HEK293 (cell line): ENCODE measurements around the gene DIRAS1.

Experiments
- CTCF ChIA-PET: fragments of 350-600 bp; formaldehyde crosslinking; extraction: SDS; loops from one replicate; lab custom pipeline; 2021; ENCODE audit warnings: antibody characterized with exemption; lab: Yijun Ruan, JAX
- POLR2A ChIA-PET: fragments of 300-600 bp; formaldehyde crosslinking; extraction: SDS; loops from one replicate; lab custom pipeline; 2020; ENCODE audit warnings: antibody characterized with exemption, inconsistent platforms; lab: Yijun Ruan, JAX
- H3K27ac ChIP-seq: fragments of 200-500 bp; sonication (Bioruptor generic); 2 replicates; pipeline ENCODE4 v1.5.1; 2014; ENCODE audit warnings: low read depth, low read length, control low read depth, inconsistent platforms; ENCODE audit errors: extremely low read depth
- H3K36me3 ChIP-seq, 2 experiments: fragments of 200-500 bp in 1 of 2; sonication (Bioruptor generic) in 1 of 2; 1 replicate in 1 of 2; 2 replicates in 1 of 2; pipeline ENCODE4 v1.5.1; 2014 to 2017; ENCODE audit warnings: inconsistent platforms in 2 of 2, low read length in 2 of 2; ENCODE audit not compliant: control insufficient read depth in 2 of 2, insufficient read depth in 1 of 2
- H3K4me1 ChIP-seq: fragments of 200-500 bp; sonication (Bioruptor generic); 2 replicates; pipeline ENCODE4 v1.5.1; 2014; ENCODE audit warnings: mild to moderate bottlenecking, low read length, inconsistent platforms; ENCODE audit not compliant: control insufficient read depth, insufficient read depth
- H3K4me3 ChIP-seq: 2 replicates; pipeline ENCODE4 v1.5.1; 2011; ENCODE audit warnings: low read depth, mild to moderate bottlenecking, control low read depth, low read length, moderate library complexity
- H3K9me3 ChIP-seq: fragments of 200-500 bp; sonication (Bioruptor generic); 2 replicates; pipeline ENCODE4 v1.5.1; 2014; ENCODE audit warnings: low read depth, low read length, inconsistent platforms; ENCODE audit not compliant: control insufficient read depth, insufficient read depth
- BCL11A ChIP-seq: fragments of 450-650 bp; formaldehyde crosslinking; IDR thresholded peaks from 2 replicates; pipeline ENCODE4 v1.5.1; 2016; ENCODE audit warnings: low read depth, missing biosample characterization, missing genetic modification characterization
- KLF1 ChIP-seq: fragments of 450-650 bp; formaldehyde crosslinking; IDR thresholded peaks from 2 replicates; pipeline ENCODE4 v1.5.1; 2016; ENCODE audit warnings: missing biosample characterization, missing genetic modification characterization
- KLF16 ChIP-seq: fragments of 450-650 bp; formaldehyde crosslinking; IDR thresholded peaks from 2 replicates; pipeline ENCODE4 v1.5.1; 2017; ENCODE audit warnings: missing biosample characterization, missing genetic modification characterization
- KLF9 ChIP-seq: fragments of 450-650 bp; formaldehyde crosslinking; IDR thresholded peaks from 2 replicates; pipeline ENCODE4 v1.5.1; 2016; ENCODE audit warnings: missing biosample characterization, missing genetic modification characterization, low read depth
- ZBTB10 ChIP-seq: fragments of 450-650 bp; formaldehyde crosslinking; IDR thresholded peaks from 2 replicates; pipeline ENCODE4 v1.5.1; 2016; ENCODE audit warnings: missing biosample characterization, missing genetic modification characterization
- ZNF133 ChIP-seq: fragments of 450-650 bp; formaldehyde crosslinking; IDR thresholded peaks from 2 replicates; pipeline ENCODE4 v1.5.1; 2016; ENCODE audit warnings: missing biosample characterization, missing genetic modification characterization
- ZNF138 ChIP-seq: fragments of 450-650 bp; formaldehyde crosslinking; IDR thresholded peaks from 2 replicates; pipeline ENCODE4 v1.5.1; 2016; ENCODE audit warnings: missing biosample characterization, missing genetic modification characterization, borderline replicate concordance
- ZNF140 ChIP-seq: fragments of 450-650 bp; formaldehyde crosslinking; IDR thresholded peaks from 2 replicates; pipeline ENCODE4 v1.5.1; 2016; ENCODE audit warnings: missing biosample characterization, missing genetic modification characterization
- ZNF157 ChIP-seq: fragments of 450-650 bp; formaldehyde crosslinking; IDR thresholded peaks from 2 replicates; pipeline ENCODE4 v1.5.1; 2016; ENCODE audit warnings: missing biosample characterization, missing genetic modification characterization
- ZNF223 ChIP-seq: fragments of 450-650 bp; formaldehyde crosslinking; IDR thresholded peaks from 2 replicates; pipeline ENCODE4 v1.5.1; 2016; ENCODE audit warnings: missing biosample characterization, missing genetic modification characterization
- ZNF266 ChIP-seq: fragments of 450-650 bp; formaldehyde crosslinking; IDR thresholded peaks from 2 replicates; pipeline ENCODE4 v1.5.1; 2016; ENCODE audit warnings: missing biosample characterization, missing genetic modification characterization, low read depth
- ZNF37A ChIP-seq: fragments of 450-650 bp; IDR thresholded peaks from 2 replicates; pipeline ENCODE4 v1.5.1; 2018; ENCODE audit warnings: missing biosample characterization, missing genetic modification characterization
- ZNF670 ChIP-seq: fragments of 450-650 bp; formaldehyde crosslinking; IDR thresholded peaks from 2 replicates; pipeline ENCODE4 v1.5.1; 2016; ENCODE audit warnings: missing biosample characterization, missing genetic modification characterization, low read depth
- ZNF692 ChIP-seq: fragments of 450-650 bp; formaldehyde crosslinking; IDR thresholded peaks from 2 replicates; pipeline ENCODE4 v1.5.1; 2016; ENCODE audit warnings: missing biosample characterization, missing genetic modification characterization
- ZNF791 ChIP-seq: fragments of 450-650 bp; formaldehyde crosslinking; IDR thresholded peaks from 2 replicates; pipeline ENCODE4 v1.5.1; 2016; ENCODE audit warnings: missing biosample characterization, missing genetic modification characterization
- TF ChIP-seq, protein P1 (sequence below): fragments of 450-650 bp; formaldehyde crosslinking; IDR thresholded peaks from 2 replicates; pipeline ENCODE4 v1.5.1; 2016; ENCODE audit warnings: missing biosample characterization, missing genetic modification characterization
- TF ChIP-seq, protein P2 (sequence below): fragments of 450-650 bp; formaldehyde crosslinking; IDR thresholded peaks from 2 replicates; pipeline ENCODE4 v1.5.1; 2017; ENCODE audit warnings: missing biosample characterization, missing genetic modification characterization
- TF ChIP-seq, protein P3 (sequence below): fragments of 450-650 bp; formaldehyde crosslinking; conservative IDR thresholded peaks from 2 replicates; pipeline ENCODE4 v1.5.1; 2016; ENCODE audit warnings: low read depth, missing biosample characterization, missing genetic modification characterization

Gene DIRAS1

GRCh38 chr19:2690856-2691255 is 30.3 kb downstream of the DIRAS1 start:
- Histone ChIP-seq H3K27ac (no peak overlapping the region), H3K4me1 (no peaks in the 10 kb centered on the region), H3K9me3 (no peaks in the 10 kb centered on the region), H3K4me3 (no peak overlapping the region), H3K36me3 (no peaks in the 10 kb centered on the region)
- ChIA-PET POLR2A (no interaction called here), CTCF (no interaction called here)
- TF ChIP-seq ZNF791 (tag by site-specific recombination) (no peak), ZNF223 (tag by site-specific recombination) (no peak), ZNF692 (no peak), ZNF266 (tag by site-specific recombination) (no peak), ZNF157 (no peak), ZNF133 (tag by site-specific recombination) (no peak), ZNF140 (tag by site-specific recombination) (no peak), KLF1 (tag by site-specific recombination) (no peak), KLF9 (tag by site-specific recombination) (no peak), KLF16 (no peak), BCL11A (tag by site-specific recombination) (no peak), ZBTB10 (tag by site-specific recombination) (no peak), ZNF138 (no peak), ZNF37A (tag by site-specific recombination) (no peak), ZNF670 (tag by site-specific recombination) (no peak)
- TF ChIP-seq, protein P1, sequence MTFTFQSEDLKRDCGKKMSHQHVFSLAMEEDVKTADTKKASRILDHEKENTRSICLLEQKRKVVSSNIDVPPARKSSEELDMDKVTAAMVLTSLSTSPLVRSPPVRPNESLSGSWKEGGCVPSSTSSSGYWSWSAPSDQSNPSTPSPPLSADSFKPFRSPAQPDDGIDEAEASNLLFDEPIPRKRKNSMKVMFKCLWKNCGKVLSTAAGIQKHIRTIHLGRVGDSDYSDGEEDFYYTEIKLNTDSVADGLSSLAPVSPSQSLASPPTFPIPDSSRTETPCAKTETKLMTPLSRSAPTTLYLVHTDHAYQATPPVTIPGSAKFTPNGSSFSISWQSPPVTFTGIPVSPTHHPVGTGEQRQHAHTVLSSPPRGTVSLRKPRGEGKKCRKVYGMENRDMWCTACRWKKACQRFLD (tag by site-specific recombination) = no peak
- TF ChIP-seq, protein P2, sequence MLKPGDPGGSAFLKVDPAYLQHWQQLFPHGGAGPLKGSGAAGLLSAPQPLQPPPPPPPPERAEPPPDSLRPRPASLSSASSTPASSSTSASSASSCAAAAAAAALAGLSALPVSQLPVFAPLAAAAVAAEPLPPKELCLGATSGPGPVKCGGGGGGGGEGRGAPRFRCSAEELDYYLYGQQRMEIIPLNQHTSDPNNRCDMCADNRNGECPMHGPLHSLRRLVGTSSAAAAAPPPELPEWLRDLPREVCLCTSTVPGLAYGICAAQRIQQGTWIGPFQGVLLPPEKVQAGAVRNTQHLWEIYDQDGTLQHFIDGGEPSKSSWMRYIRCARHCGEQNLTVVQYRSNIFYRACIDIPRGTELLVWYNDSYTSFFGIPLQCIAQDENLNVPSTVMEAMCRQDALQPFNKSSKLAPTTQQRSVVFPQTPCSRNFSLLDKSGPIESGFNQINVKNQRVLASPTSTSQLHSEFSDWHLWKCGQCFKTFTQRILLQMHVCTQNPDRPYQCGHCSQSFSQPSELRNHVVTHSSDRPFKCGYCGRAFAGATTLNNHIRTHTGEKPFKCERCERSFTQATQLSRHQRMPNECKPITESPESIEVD = no peak
- TF ChIP-seq, protein P3, sequence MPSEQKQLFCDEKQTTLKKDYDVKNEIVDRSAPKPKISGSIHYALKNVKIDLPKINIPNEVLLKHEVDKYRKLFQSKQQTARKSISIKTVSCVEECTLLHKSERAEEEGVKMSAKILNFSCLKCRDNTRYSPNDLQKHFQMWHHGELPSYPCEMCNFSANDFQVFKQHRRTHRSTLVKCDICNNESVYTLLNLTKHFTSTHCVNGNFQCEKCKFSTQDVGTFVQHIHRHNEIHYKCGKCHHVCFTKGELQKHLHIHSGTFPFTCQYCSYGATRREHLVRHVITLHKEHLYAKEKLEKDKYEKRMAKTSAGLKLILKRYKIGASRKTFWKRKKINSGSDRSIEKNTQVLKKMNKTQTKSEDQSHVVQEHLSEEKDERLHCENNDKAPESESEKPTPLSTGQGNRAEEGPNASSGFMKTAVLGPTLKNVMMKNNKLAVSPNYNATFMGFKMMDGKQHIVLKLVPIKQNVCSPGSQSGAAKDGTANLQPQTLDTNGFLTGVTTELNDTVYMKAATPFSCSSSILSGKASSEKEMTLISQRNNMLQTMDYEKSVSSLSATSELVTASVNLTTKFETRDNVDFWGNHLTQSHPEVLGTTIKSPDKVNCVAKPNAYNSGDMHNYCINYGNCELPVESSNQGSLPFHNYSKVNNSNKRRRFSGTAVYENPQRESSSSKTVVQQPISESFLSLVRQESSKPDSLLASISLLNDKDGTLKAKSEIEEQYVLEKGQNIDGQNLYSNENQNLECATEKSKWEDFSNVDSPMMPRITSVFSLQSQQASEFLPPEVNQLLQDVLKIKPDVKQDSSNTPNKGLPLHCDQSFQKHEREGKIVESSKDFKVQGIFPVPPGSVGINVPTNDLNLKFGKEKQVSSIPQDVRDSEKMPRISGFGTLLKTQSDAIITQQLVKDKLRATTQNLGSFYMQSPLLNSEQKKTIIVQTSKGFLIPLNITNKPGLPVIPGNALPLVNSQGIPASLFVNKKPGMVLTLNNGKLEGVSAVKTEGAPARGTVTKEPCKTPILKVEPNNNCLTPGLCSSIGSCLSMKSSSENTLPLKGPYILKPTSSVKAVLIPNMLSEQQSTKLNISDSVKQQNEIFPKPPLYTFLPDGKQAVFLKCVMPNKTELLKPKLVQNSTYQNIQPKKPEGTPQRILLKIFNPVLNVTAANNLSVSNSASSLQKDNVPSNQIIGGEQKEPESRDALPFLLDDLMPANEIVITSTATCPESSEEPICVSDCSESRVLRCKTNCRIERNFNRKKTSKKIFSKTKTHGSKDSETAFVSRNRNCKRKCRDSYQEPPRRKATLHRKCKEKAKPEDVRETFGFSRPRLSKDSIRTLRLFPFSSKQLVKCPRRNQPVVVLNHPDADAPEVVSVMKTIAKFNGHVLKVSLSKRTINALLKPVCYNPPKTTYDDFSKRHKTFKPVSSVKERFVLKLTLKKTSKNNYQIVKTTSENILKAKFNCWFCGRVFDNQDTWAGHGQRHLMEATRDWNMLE = no peak
